Spleen (tissue), 11 donors: Measurements from ENCODE around the gene PLEKHO1. TPM values are rescaled to one million over a fixed set of nuclear protein-coding genes. Genes with fewer than 3 reads are reported as not detected.

Experiments
- DNase-seq: peaks from one replicate; pipeline ENCODE4 v3.0.0-alpha.2; 2020
- H3K27ac ChIP-seq, 8 donors: fragments of 200-600 bp; sonication (generic) in 7 of 8; 1 replicate in 4 of 8; 2 replicates in 4 of 8; pipeline versions ENCODE4 v1.5.0 to v1.8.0; 2016 to 2021; ENCODE audit warnings: inconsistent platforms in 4 of 8, mild to moderate bottlenecking in 4 of 8, moderate library complexity in 1 of 8
- H3K27me3 ChIP-seq, 7 donors: fragments of 200-600 bp; sonication (generic) in 6 of 7; replicated peaks in 1 of 7; 1 replicate in 4 of 7; 2 replicates in 3 of 7; pipeline versions ENCODE4 v1.5.0 to v1.8.0; 2016 to 2021; ENCODE audit warnings: inconsistent platforms in 3 of 7, mild to moderate bottlenecking in 1 of 7
- H3K36me3 ChIP-seq, 6 donors: fragments of 200-600 bp; sonication (generic) in 5 of 6; 1 replicate in 4 of 6; 2 replicates in 2 of 6; pipeline versions ENCODE4 v1.5.0 to v1.8.0; 2016 to 2021; ENCODE audit warnings: inconsistent platforms in 2 of 6
- H3K4me1 ChIP-seq, 6 donors: fragments of 200-600 bp; sonication (generic) in 5 of 6; 1 replicate in 3 of 6; 2 replicates in 3 of 6; pipeline versions ENCODE4 v1.5.0 to v1.8.0; 2016 to 2021; ENCODE audit warnings: inconsistent platforms in 3 of 6
- H3K4me3 ChIP-seq, 8 donors: fragments of 200-600 bp; sonication (generic) in 7 of 8; 1 replicate in 4 of 8; 2 replicates in 4 of 8; pipeline versions ENCODE4 v1.5.0 to v1.8.0; 2016 to 2021; ENCODE audit warnings: inconsistent platforms in 4 of 8, mild to moderate bottlenecking in 4 of 8, moderate library complexity in 2 of 8
- H3K9me3 ChIP-seq, 8 donors: fragments of 200-600 bp; sonication (generic) in 7 of 8; 1 replicate in 4 of 8; 2 replicates in 4 of 8; pipeline versions ENCODE4 v1.5.0 to v1.8.0; 2016 to 2021; ENCODE audit warnings: inconsistent platforms in 4 of 8
- CTCF ChIP-seq, 11 experiments: fragments of 200-600 bp in 7 of 11; fragments of 450-650 bp in 4 of 11; sonication (generic) in 4 of 11; IDR thresholded peaks in 8 of 11; conservative IDR thresholded peaks in 3 of 11; 1 replicate in 7 of 11; 2 replicates in 4 of 11; pipeline versions ENCODE4 v1.4.0 to v1.8.0; 2016 to 2021; ENCODE audit warnings: antibody characterized with exemption in 11 of 11, inconsistent platforms in 4 of 11, mild to moderate bottlenecking in 1 of 11
- POLR2A ChIP-seq, 3 donors: fragments of 450-650 bp; IDR thresholded peaks; one replicate each; pipeline ENCODE4 v1.5.1; 2017; ENCODE audit warnings: antibody characterized with exemption in 3 of 3, mild to moderate bottlenecking in 1 of 3
- POLR2AphosphoS5 ChIP-seq, 3 donors: sonication (generic); formaldehyde crosslinking; IDR thresholded peaks; one replicate each; pipeline ENCODE4 v1.5.1; 2017; ENCODE audit warnings: antibody characterized with exemption in 3 of 3
- WGBS, 5 donors: extraction: QIAGEN DNeasy Blood & Tissue Kit in 3 of 5; methylation state at CpG; one replicate each; pipeline versions ENCODE4 v1.1.5 to v1.1.7; 2013 to 2018; 5-methylcytosine and 5-hydroxymethylcytosine counted together
- intact Hi-C: fragments of 100-400 bp; cut with DNase I; formaldehyde crosslinking; loops from one replicate; pipeline ENCODE4 v1.15.0; 2023; ENCODE audit warnings: low total_unique reads
- polyA plus RNA-seq, 3 donors: library from polyadenylated mRNA; stranded (reverse); fragments of 200-250 nt; gene quantifications; one replicate each; pipeline ENCODE4 v1.2.1, GENCODE V29; 2013
- total RNA-seq, 7 donors: library from RNA; depleted of rRNA in 3 of 7; stranded (reverse); fragments of >200 nt in 3 of 7; fragmentation: NEBNext Ultra II Directional in 4 of 7; extraction: Animal tissue kit (Norgen Biotek cat#: 25700) in 4 of 7; gene quantifications; one replicate each; pipeline versions ENCODE4 v1.1.0 to v1.2.1, GENCODE V29; 2016 to 2021
- donor health status: healthy with polysubstance abuse.
- donor health status: DM: no; HTN: no; CAD: no; lungs with moderate emphysema.
- donor health status: DM: no; HTN: no; CAD: no.
- donor health status: Bipolar disorder and iron deficiency.
- donor health status: healthy.
- donor health status: DM: no; HTN: no; CAD: no.
- donor health status: DM: yes; HTN: yes; CAD: no.

The PLEKHO1 gene
- total and polyA plus RNA-seq, 10 donors = 95.9 to 228 (median 129) TPM

- intact Hi-C loops = no loop called here
- TF ChIP-seq POLR2AphosphoS5 (IDR thresholded peaks at IDR 0.05) (no peak), POLR2A (IDR thresholded peaks at IDR 0.05) (no peak), CTCF (IDR thresholded peaks at IDR 0.05 in 8 of 11, conservative IDR thresholded peaks at IDR 0.05 in 3 of 11) (no peak)
- DNase-seq = no peak
- H3K9me3 ChIP-seq = no peaks in the 10 kb centered on the region
- WGBS, 5 donors = 44 to 89% (median 75%) methylated on average over 3 of the region's 3 CpGs
- H3K4me3 ChIP-seq = no peak overlapping the region
- H3K36me3 ChIP-seq = no peaks in the 10 kb centered on the region
- peak overlapping the region in 2 of 8 donors; percentile 30 to 37 for H3K27ac ChIP-seq
- no peaks in the 10 kb centered on the region for H3K27me3 ChIP-seq
- H3K4me1 ChIP-seq = peaks cover 0 to 42% (median 0%) of the 10 kb centered on the region in 6 donors
Measured at GRCh38 chr1:150176593-150176992, 26.9 kb downstream of the PLEKHO1 start.

GRCh38 chr1:150178548-150178947, 28.8 kb downstream of the PLEKHO1 start:
- no peaks in the 10 kb centered on the region for H3K36me3 ChIP-seq
- H3K4me3 ChIP-seq = no peak overlapping the region
- DNase-seq = no peak
- intact Hi-C loops = no loop called here
- no peaks in the 10 kb centered on the region for H3K27me3 ChIP-seq
- H3K9me3 ChIP-seq = no peaks in the 10 kb centered on the region
- H3K27ac ChIP-seq = peak overlapping the region in 1 of 8 donors; percentile 10
- TF ChIP-seq POLR2AphosphoS5 (IDR thresholded peaks at IDR 0.05) (no peak), CTCF (IDR thresholded peaks at IDR 0.05 in 8 of 11, conservative IDR thresholded peaks at IDR 0.05 in 3 of 11) (no peak), POLR2A (IDR thresholded peaks at IDR 0.05) (no peak)
- peaks cover 0 to 55% (median 2%) of the 10 kb centered on the region in 6 donors for H3K4me1 ChIP-seq

- no peak for DNase-seq
- peaks cover 0 to 63% (median 2%) of the 10 kb centered on the region in 6 donors for H3K4me1 ChIP-seq
- peak overlapping the region in 1 of 8 donors; percentile 37 for H3K27ac ChIP-seq
- no peak overlapping the region for H3K4me3 ChIP-seq
- no peaks in the 10 kb centered on the region for H3K27me3 ChIP-seq
- WGBS, 5 donors = 89 to 94% (median 90%) methylated on average over 7 of the region's 7 CpGs
- no peaks in the 10 kb centered on the region for H3K9me3 ChIP-seq
- intact Hi-C loops = loop anchor here (10.0 kb wide), 1 partner anchor 225 kb away; no protein-coding TSS in a partner anchor
- no peaks in the 10 kb centered on the region for H3K36me3 ChIP-seq
- TF ChIP-seq POLR2AphosphoS5 (IDR thresholded peaks at IDR 0.05) (no peak), CTCF (IDR thresholded peaks at IDR 0.05 in 8 of 11, conservative IDR thresholded peaks at IDR 0.05 in 3 of 11) (no peak), POLR2A (IDR thresholded peaks at IDR 0.05) (no peak)
Measured at GRCh38 chr1:150179867-150180266, 30.2 kb downstream of the PLEKHO1 start.

GRCh38 chr1:150180474-150180873, 30.8 kb downstream of the PLEKHO1 start:
- peaks cover 0 to 63% (median 2%) of the 10 kb centered on the region in 6 donors for H3K4me1 ChIP-seq
- TF ChIP-seq CTCF (IDR thresholded peaks at IDR 0.05 in 8 of 11, conservative IDR thresholded peaks at IDR 0.05 in 3 of 11) = no peak
- no peak for TF ChIP-seq POLR2AphosphoS5 (IDR thresholded peaks at IDR 0.05)
- no peak for TF ChIP-seq POLR2A (IDR thresholded peaks at IDR 0.05)
- intact Hi-C loops = loop anchor here (10.0 kb wide), 1 partner anchor 226 kb away; no protein-coding TSS in a partner anchor
- no peaks in the 10 kb centered on the region for H3K27me3 ChIP-seq
- DNase-seq = no peak
- peak overlapping the region in 2 of 8 donors; percentile 10 to 37 for H3K27ac ChIP-seq
- no peak overlapping the region for H3K4me3 ChIP-seq
- no peaks in the 10 kb centered on the region for H3K9me3 ChIP-seq
- WGBS, 5 donors = 35 to 56% (median 43%) methylated on average over 5 of the region's 5 CpGs
- H3K36me3 ChIP-seq = no peaks in the 10 kb centered on the region
